RCC 7860 (cell line): ENCODE measurements around the gene DALRD3.
A peak's percentile ranks its signal among the peaks of the same experiment; 100 is the strongest.
"Not testable (repeated sequence)": the region's sequence is repeated elsewhere in the genome, so short reads cannot be mapped to it uniquely, and the experiment has no call there.

Source experiments
- DNase-seq: peaks from one replicate; pipeline ENCODE4 v3.0.0-alpha.2; 2015; ENCODE audit warnings: low spot score
- FAIRE-seq: peaks from 2 replicates; lab custom pipeline; 2012; peaks lifted over from hg19 to GRCh38; lab: Jason Lieb, UNC

DALRD3 gene

DNA sequence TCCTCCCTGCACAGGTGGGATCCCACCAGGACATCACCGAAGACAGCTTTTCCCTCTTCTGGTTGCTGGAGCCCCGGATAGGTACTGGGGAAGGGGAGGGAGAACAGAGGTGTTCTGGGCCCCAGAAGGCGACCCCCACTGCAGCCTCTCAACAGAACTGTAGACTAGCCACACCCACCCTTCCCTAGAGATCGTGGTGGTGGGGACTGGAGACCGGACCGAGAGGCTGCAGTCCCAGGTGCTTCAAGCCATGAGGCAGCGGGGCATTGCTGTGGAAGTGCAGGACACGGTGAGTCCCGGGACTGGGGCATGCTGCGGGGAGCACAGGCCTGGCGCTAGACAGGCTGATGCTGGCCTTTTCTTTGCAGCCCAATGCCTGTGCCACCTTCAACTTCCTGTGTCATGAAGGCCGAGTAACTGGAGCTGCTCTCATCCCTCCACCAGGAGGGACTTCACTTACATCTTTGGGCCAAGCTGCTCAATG is 4.3 kb upstream of the DALRD3 start:
- DNase-seq = peak; percentile 44
- FAIRE-seq = no peak

DNA sequence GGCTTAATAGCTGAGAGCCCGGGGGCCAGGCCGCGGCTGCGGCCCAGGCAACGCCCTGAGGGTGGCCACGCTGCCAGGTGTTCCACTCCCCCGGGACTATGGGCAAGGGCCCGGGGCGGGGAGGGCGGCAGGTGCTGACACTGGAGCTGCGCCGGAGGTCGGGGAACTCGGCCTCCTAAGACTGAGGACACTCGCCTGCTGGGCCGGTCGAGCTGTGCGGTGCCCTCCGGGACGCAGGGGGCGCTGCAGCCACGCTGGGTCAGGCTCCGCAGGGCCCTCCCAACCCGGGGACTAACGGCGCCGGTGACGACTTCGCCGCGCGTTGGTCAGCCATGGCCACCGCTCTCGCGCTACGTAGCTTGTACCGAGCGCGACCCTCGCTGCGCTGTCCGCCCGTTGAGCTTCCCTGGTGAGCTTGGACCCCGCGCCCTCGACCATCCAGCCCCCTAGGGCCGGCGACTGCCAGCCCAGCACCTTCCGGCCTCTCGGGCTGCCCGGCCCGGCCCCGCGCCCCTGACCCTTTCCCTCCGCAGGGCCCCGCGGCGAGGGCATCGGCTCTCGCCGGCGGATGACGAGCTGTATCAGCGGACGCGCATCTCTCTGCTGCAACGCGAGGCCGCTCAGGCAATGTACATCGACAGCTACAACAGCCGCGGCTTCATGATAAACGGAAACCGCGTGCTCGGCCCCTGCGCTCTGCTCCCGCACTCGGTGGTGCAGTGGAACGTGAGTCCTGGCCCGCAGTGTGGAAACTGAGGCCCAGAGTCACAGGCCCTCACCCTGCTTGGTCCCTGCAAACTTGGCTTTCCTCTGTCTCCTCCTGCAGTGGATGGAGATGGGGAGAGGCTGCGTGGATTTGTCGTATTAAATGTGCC is 3.7 kb upstream of the DALRD3 start, which contains the start of gene NDUFAF3:
Gene NDUFAF3 (plus strand): TSS at position 309 of the 875 bp plus-strand sequence. CDS start 24 bp downstream, at position 333.
- FAIRE-seq (no peak), DNase-seq (peak; percentile 84)

DNA sequence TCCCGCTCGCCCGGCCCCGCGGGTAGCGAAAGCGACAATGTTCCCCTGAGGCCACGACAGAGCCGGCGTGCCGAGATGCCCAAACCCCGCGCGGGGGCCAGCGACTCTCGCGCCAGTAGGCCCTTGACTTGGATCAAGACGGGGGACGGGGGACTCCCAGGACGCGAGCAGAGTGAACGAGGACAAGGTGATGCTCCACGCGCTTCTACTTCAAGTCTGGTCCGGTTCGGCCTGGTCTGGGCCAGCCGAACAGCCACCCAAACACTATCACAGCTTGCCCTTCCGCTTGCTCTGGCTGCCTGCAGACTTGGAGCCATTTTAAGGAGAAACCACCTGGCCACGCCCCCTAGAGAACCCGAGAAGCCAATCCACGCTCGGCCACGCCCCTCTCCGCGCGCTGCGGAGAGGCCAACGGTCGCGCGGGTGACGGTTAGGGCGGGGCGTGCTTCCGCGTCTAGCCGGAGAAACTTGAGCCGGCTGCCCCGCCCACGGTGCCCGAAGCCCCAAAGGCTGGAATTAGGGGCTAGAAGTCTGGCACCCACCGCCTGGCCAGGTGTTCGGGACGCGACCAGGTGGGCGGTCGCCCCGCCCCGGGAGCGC is 2.9 kb upstream of the DALRD3 start:
- FAIRE-seq (peak; percentile 63), DNase-seq (peak; percentile 90)

DNA sequence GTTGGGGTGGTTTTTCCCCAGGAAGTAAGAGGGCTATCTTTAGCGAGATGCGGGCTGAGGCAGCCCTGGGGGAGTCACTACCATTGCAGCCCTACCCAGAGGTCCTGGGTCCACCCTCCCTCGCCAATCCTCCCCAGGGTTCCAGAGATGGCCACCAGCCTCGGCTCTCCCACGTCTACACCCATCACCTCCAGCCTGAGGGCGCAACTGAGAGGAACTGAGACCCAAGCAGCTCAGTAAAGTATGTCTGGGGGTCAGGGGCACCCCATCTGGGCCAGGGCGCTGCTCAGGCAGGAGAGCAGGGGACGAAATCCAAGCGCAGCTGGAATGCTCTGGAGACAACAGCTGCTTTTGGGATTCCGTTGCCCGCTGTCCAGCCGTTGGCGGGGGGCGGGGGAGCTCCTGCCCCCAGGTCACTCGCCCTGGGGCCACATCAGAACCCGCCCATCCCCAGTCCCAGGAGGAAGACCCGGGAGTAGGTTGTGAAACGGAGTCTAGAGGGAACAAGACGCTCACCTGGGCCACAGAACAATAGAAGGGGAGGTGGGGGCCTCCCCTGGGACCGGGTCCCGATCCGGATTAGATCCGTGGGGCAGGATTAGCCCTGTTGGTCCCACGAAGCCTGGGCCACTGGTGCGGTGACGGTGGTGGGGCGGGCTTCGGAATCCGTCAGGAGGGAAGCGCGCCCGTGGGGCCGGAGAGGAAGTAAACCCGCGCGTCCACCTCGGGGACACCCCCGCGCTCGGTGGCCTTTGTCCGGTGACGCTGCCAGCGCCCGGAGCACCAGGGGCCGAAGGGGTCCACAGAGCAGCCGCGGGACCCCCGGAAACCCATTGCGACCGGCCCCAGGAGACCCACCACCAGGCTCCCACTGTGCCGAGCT is 2.2 kb upstream of the DALRD3 start:
- no peak for FAIRE-seq
- DNase-seq = no peak

DNA sequence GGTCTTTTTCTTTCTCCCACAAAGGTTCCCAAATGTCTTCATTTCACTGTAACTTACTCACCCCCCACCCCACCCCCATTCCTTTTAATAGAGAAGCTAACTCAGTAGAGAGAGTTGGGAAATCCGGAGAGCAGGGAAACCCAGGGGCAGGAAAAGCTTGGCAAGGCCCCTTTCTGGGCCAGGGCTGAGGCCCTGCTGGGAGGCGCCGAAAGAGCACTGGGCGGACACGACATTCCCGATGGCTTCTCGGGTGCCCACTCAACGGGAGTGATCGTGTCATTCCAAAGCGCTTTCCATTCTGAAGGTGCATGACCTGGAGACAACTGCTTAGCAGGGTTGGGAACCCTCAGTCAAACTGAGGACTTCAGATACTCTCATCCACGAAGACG is 1.6 kb upstream of the DALRD3 start:
- no peak for DNase-seq
- FAIRE-seq = no peak

DNA sequence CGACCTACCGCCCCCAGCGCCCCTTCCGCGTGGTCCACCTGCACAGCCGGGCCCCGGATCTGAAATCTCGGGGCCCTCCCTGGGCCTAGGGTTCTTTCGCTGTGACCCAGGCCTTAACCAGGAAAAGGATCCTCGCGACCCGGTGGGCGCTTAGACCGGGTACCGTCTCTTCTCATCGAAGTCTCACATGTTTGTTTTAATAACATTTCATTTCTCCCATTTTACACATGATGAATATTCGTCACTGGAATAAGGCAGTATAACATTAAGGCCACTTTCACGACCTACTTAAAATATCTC is 277 bp upstream of the DALRD3 start:
- no peak for DNase-seq
- FAIRE-seq = no peak

DNA sequence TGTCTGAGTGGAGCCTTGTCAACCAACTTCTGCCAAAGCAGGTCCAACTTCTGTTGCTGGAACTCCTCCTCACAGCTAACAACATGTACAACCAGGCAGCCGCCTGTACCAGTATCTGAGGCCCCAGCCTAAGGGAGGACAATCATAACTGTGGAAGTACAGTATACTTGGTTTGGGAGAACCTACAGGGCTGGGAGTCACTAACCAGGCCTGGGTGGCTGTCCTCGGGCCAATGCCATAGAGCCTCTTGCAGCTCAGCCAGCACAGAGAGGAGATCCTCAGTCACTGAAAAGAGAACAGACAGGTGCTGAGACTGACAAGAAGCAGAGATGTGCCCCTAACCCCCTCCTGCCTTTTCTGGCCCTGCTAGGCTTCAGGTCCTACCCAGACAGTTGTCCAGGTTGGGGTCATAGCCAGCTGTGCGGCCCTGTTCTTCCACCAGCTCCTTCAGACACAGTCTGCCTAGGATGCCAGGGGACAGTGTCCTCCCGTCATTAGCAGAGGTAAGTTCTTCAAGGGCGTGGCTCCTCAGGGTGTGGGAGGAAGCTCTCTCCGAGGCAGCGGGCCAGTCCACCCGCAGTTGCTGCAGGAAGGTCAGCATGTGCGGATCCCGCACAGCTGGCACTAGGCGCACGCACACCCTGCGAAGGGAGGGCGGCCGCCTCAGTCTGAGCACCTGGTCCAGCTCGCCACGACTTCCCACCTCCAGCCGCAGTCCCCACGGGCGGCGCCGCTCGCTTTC is 980 bp downstream of the DALRD3 start:
- FAIRE-seq = no peak
- no peak for DNase-seq

DNA sequence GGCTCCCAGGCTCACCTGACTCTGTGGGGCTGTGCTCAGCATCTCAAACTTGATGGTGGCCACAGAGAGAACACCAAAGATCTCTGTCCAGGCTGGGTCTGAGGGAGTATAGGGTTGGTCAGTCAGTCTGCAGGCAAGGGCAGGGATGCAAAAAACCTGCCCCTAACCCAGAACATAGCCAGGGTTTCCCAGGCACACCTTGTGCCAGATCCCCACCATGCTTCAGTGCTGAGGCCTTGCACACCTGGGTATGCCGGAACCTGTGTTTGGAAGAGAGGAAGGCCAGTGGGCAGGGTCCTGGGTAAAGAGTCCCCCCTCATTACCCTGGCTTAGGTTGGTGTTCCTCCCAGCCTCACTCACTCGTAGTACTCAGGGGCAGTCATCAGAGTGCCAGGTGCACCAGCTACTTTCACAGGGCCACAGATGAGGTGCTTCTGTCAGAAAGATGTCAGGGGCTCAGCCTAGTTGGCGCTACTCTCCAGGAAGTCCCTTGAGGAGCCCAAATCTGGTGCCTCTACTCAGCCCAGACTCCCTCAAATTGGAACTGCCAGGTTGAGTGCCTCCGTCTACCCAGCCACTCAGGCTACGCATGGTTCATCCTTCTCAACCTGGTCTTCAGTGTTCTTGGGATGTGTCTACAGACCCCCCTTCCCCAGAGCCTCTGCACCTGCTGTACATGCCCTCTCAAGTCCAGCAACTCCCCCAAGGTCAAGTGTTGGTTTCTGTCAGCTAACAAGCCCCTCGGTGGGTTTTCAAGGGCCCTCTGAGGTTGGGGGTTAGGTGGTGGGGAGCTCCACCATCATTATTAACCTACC is 1.8 kb downstream of the DALRD3 start:
- no peak for DNase-seq
- no peak for FAIRE-seq

DNA sequence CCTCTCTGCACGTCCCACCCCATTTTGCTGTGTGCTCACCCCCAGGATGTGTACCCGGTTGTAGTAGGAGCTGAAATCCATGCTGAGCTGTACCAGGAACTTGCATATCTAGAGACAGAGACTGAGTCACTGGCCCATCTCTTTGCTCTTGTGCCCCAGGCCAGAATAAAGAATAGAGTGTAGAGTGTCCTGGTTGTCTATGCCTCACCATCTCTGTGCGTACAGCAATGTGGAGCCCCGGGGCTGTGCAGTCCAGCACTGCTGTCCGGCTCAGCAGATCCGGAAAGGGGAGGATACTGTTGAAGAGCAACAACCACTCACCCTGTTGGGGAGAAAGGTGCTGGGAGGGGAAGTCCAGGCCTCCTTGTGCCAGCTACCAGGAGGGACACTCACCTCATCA is 2.6 kb downstream of the DALRD3 start:
- DNase-seq (no peak), FAIRE-seq (no peak)

DNA sequence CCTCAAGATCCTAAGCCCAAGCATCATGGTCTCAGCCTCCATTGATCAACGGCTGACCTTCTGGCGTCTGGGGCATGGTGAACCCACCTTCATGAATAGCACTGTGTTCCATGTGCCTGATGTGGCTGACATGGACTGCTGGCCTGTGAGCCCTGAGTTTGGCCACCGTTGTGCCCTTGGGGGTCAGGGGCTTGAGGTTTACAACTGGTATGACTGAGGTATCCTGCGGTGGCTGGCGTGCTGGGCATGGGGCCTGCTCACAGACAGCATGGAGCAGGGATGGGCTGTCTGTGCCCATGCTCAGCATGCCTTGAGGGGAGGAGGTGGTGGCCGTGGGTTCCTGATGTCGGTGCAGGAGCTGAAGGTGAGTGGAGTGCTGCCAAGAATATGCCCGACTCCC is 3.3 kb downstream of the DALRD3 start:
- no peak for FAIRE-seq
- DNase-seq = no peak

DNA sequence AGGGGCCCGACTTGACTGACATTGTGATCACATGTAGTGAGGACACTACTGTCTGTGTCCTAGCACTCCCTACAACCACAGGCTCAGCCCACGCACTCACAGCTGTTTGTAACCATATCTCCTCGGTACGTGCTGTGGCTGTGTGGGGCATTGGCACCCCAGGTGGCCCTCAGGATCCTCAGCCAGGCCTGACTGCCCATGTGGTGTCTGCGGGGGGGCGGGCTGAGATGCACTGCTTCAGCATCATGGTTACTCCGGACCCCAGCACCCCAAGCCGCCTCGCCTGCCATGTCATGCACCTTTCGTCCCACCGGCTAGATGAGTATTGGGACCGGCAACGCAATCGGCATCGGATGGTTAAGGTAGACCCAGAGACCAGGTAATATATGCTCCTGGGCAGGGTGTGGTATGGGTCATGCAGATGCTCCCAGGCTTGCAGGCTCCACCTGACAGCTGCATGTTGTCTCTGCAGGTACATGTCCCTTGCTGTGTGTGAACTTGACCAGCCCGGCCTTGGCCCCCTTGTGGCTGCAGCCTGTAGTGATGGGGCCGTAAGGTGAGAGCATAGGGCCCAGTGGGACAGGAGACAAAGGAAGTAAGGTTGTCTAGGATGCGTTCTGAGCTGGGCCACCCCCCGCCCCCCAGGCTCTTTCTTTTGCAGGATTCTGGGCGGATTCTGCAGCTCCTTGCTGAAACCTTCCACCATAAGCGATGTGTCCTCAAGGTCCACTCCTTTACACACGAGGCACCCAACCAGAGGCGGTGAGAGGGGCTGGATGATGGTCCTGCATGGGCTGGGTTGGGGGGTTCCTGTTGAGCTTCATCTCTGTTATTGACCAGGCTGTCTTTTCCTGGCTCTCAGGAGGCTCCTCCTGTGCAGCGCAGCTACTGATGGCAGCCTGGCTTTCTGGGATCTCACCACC is 4.4 kb downstream of the DALRD3 start:
- no peak for FAIRE-seq
- DNase-seq = no peak

DNA sequence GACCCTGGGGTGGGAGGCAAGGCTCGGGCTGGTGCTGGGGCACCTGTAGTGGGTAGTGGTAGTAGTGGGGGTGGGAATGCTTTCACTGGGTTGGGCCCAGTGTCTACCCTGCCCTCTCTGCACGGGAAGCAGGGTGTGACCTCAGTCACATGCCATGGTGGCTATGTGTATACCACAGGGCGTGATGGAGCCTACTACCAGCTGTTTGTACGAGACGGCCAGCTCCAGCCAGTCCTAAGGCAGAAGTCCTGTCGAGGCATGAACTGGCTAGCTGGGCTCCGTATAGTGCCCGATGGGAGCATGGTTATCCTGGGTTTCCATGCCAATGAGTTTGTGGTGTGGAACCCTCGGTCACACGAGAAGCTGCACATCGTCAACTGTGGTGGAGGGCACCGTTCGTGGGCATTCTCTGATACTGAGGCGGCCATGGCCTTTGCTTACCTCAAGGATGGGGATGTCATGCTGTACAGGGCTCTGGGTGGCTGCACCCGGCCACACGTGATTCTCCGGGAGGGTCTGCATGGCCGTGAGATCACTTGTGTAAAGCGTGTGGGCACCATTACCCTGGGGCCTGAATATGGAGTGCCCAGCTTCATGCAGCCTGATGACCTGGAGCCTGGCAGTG is 5.2 kb downstream of the DALRD3 start:
- no peak for FAIRE-seq
- DNase-seq = no peak

DNA sequence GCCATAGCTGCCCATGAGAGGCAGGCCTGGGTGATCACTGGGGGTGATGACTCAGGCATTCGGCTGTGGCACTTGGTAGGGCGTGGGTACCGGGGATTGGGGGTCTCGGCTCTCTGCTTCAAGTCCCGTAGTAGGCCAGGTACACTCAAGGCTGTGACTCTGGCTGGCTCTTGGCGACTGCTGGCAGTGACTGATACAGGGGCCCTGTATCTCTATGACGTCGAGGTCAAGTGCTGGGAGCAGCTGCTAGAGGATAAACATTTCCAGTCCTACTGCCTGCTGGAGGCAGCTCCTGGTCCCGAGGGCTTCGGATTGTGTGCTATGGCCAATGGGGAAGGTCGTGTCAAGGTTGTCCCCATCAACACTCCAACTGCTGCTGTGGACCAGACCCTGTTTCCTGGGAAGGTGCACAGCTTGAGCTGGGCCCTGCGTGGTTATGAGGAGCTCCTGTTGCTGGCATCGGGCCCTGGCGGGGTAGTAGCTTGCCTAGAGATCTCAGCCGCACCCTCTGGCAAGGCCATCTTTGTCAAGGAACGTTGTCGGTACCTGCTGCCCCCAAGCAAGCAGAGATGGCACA is 5.9 kb downstream of the DALRD3 start:
- FAIRE-seq (no peak), DNase-seq (no peak)

DNA sequence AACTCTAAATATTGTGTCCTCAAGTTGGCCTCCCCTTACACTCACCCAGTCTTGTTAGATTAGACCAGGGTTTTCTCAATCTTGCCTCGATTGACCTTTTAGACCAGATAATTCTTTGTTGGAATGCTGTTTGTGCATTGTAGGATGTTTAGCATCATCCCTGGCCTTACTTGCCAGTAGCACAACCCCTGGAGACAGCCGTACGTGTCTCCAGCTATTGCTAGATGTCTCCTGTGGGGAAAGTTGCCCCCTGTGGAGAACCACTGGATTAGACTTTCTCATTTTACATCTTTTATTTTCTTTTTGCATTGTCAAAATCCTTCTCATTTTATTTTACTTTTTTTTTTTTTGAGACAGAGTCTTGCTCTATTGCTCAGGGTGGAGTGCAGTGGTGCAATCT is 9.0 kb downstream of the DALRD3 start:
- no peak for FAIRE-seq
- DNase-seq = no peak

DNA sequence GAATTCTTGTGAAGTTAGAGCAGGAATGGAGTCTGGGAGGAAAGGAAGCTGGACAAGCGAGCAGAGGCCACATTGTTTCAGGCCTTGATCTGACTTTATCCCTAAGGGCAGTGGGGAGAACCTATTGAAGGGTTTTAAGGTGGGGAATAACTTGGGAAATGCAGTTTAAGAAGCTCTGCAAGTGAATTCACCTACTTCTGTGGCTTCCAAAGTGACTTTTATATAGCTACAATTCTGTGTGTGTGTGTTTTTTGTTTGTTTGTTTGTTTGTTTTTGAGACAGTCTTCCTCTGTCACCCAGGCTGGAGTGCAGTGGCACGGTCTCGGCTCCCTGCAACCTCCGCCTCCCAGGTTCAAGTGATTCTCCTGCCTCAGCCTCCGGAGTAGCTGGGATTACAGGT is 9.8 kb downstream of the DALRD3 start:
- FAIRE-seq = not testable (repeated sequence)

DNA sequence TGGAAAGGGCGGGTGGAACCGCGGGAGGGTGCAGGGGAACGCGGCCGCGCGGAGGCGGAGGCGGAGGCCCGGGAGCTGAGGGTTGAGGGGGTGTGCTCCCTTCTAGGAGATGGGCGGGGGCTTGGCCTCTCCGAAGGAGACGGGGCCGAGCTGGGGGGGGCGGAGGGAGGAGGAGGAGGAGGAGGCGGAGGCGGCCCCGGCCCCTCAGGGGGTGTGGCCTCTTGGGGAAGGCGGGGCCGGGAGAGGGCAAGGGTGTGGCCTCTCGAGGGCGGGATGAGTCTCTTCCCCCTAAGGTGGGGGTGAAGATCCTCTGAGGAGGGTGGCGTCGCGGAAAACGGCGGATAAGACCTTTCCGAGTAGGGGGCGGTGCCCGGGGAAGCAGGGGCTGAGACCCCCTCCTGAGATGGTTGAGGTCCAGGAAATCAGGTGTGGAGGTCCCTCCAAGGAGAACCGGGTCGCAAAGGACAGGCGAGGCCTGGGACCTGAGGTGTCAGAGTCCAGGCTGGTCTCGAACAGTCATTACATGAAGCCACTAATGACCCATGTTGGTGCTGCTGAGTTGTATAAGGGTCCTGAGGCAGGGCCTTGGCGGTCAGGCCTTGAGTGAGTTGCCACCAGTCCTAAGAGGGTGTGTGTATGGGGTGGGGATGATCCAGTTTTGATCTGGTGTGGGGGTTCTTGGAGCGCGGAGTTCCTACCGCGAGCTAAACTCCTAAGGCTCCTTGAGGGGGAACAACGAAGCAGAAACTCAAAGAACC is 10.4 kb downstream of the DALRD3 start:
- peak; percentile 62 for DNase-seq
- no peak for FAIRE-seq

More for the DNA sequence above, 9.8 kb downstream of the DALRD3 start:
- not testable (repeated sequence) for DNase-seq

DNA sequence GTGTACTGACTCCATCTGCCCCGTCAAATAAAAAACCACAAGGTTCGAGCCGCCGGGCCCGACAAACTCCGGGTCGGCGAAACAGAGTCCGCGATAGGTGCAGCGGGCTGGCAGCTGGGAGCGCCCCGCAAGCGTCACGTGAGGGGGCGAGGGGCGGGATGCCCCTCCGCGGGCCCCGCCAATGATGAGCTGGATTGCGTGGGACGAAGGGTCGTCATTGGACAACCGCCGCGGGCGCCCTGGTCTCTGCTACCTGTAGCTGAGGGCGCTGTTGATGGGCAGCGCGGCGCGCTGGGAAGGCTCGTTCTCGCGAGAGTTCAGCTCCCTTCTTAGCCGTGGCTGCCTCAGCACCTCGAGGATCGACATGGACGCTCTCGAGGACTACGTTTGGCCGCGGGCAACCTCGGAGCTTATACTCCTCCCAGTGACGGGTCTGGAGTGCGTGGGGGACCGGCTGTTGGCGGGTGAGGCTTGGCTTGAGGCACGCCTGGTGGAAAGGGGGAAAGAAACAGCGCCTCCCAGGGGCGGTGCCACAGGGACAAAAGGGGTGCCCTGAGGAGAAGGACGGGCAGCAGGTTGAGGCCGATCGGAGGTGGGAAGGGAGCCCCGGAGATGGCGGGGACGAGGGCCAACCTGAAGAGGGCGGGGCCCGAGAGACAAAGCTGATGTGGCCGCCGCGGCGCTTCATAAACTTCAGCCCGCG is 11.2 kb downstream of the DALRD3 start, which contains the start of gene WDR6:
Gene WDR6 (plus strand): TSS at position 324 of the 703 bp plus-strand sequence. CDS start 41 bp downstream, at position 365.
- peak; percentile 65 for FAIRE-seq
- peak; percentile 94 for DNase-seq
